OCI-LY3 (cell line): ENCODE data around the gene UROC1.

Experiments
- H2AFZ ChIP-seq: fragments of 200-600, 300-600 bp; shearing (Covaris generic); 2 replicates; pipeline ENCODE4 v1.6.0; 2014; ENCODE audit warnings: antibody characterized with exemption, low read depth, low read length
- H3K27ac ChIP-seq: fragments of 200-600, 300-600 bp; sonication (generic); 2 replicates; pipeline ENCODE4 v1.5.1; 2014; ENCODE audit warnings: mild to moderate bottlenecking, low read length, moderate library complexity, mixed read lengths
- H3K27me3 ChIP-seq: fragments of 200-600, 300-600 bp; sonication (generic); 2 replicates; pipeline ENCODE4 v1.6.1; 2014; ENCODE audit warnings: low read depth, low read length, mixed read lengths
- H3K36me3 ChIP-seq: fragments of 200-600, 300-600 bp; sonication (generic); replicated peaks from 2 replicates; pipeline ENCODE3; 2014; ENCODE audit warnings: low read depth, low read length, mixed read lengths
- H3K4me1 ChIP-seq: fragments of 300-600, 200-600 bp; sonication (generic); 2 replicates; pipeline ENCODE4 v1.6.1; 2014; ENCODE audit warnings: low read length, mixed read lengths
- H3K4me2 ChIP-seq: fragments of 200-600, 300-600 bp; sonication (generic); 2 replicates; pipeline ENCODE4 v1.6.1; 2014; ENCODE audit warnings: low read length, mixed read lengths
- H3K4me3 ChIP-seq: fragments of 300-600, 200-600 bp; sonication (generic); 2 replicates; pipeline ENCODE4 v1.5.1; 2014; ENCODE audit warnings: antibody characterized with exemption, mild to moderate bottlenecking, low read length, moderate library complexity
- H3K79me2 ChIP-seq: fragments of 300-600, 200-600 bp; shearing (Covaris generic); 2 replicates; pipeline ENCODE4 v1.6.1; 2014; ENCODE audit warnings: mild to moderate bottlenecking, low read length, mixed read lengths
- H3K9ac ChIP-seq: fragments of 300-600, 200-600 bp; shearing (Covaris generic); 2 replicates; pipeline ENCODE4 v1.6.0; 2014; ENCODE audit warnings: mild to moderate bottlenecking, low read length, moderate library complexity
- H3K9me3 ChIP-seq: fragments of 200-600, 300-600 bp; shearing (Covaris generic); 2 replicates; pipeline ENCODE4 v1.6.1; 2014; ENCODE audit warnings: low read length, mixed read lengths; ENCODE audit not compliant: insufficient read depth
- H4K20me1 ChIP-seq: fragments of 200-600, 300-600 bp; sonication (generic); 2 replicates; pipeline ENCODE4 v1.6.1; 2016; ENCODE audit warnings: low read length, mixed read lengths; ENCODE audit not compliant: insufficient read depth
- CTCF ChIP-seq: fragments of 200-600, 300-600 bp; sonication (generic); IDR thresholded peaks from 2 replicates; pipeline ENCODE4 v1.5.1; 2014; ENCODE audit warnings: antibody characterized with exemption, low read length, low read depth
- EZH2phosphoT487 ChIP-seq: fragments of 200-600 bp; shearing (Covaris generic); IDR thresholded peaks from 2 replicates; pipeline ENCODE4 v1.6.1; 2018; ENCODE audit warnings: antibody characterized with exemption, mixed run types, low read depth

Gene UROC1

GRCh38 chr3:126551121-126551838 is 33.7 kb upstream of the UROC1 start:
- Histone ChIP-seq H3K36me3 (no peaks in the 10 kb centered on the region), H3K4me1 (no peaks in the 10 kb centered on the region), H4K20me1 (no peaks in the 10 kb centered on the region), H3K9ac (no peak overlapping the region), H2AFZ (no peak overlapping the region), H3K9me3 (no peaks in the 10 kb centered on the region), H3K79me2 (no peaks in the 10 kb centered on the region), H3K27ac (no peak overlapping the region), H3K27me3 (peaks cover 11% of the 10 kb centered on the region; the same call in 1 of the 2 replicates), H3K4me2 (no peak overlapping the region), H3K4me3 (no peak overlapping the region)
- TF ChIP-seq EZH2phosphoT487 (no peak), CTCF (no peak)

GRCh38 chr3:126550488-126551051 is 33.0 kb upstream of the UROC1 start:
- Histone ChIP-seq H3K9me3 (no peaks in the 10 kb centered on the region), H3K4me2 (no peak overlapping the region), H3K4me1 (no peaks in the 10 kb centered on the region), H3K9ac (no peak overlapping the region), H2AFZ (no peak overlapping the region), H3K36me3 (no peaks in the 10 kb centered on the region), H3K4me3 (no peak overlapping the region), H4K20me1 (no peaks in the 10 kb centered on the region), H3K27ac (no peak overlapping the region), H3K79me2 (no peaks in the 10 kb centered on the region), H3K27me3 (peaks cover 11% of the 10 kb centered on the region; the same call in 1 of the 2 replicates)
- TF ChIP-seq CTCF (no peak), EZH2phosphoT487 (no peak)

GRCh38 chr3:126549861-126550487 is 32.4 kb upstream of the UROC1 start:
- no peak overlapping the region for H3K27ac ChIP-seq
- H3K9ac ChIP-seq, result no peak overlapping the region
- peaks cover 11% of the 10 kb centered on the region; the same call in 1 of the 2 replicates for H3K27me3 ChIP-seq
- H3K79me2 ChIP-seq, result no peaks in the 10 kb centered on the region
- no peaks in the 10 kb centered on the region for H3K9me3 ChIP-seq
- H3K4me3 ChIP-seq, result no peak overlapping the region
- H3K36me3 ChIP-seq, result no peaks in the 10 kb centered on the region
- H3K4me2 ChIP-seq, result no peak overlapping the region
- H2AFZ ChIP-seq, result no peak overlapping the region
- H4K20me1 ChIP-seq, result no peaks in the 10 kb centered on the region
- no peak for TF ChIP-seq CTCF
- TF ChIP-seq EZH2phosphoT487, result no peak
- H3K4me1 ChIP-seq, result no peaks in the 10 kb centered on the region
